SU-DHL-6 (cell line): ENCODE results near the gene SNRNP48.

Experiments
- H2AFZ ChIP-seq: fragments of 200-600 bp; sonication (generic); 2 replicates; pipeline ENCODE4 v1.6.1; 2014; ENCODE audit warnings: low read depth, mild to moderate bottlenecking, moderate library complexity, mixed read lengths, antibody characterized with exemption, low read length; ENCODE audit not compliant: severe bottlenecking
- H3F3A ChIP-seq: fragments of 200-600 bp; shearing (Covaris generic); 2 replicates; pipeline ENCODE4 v1.6.0; 2016; ENCODE audit warnings: antibody characterized with exemption, mild to moderate bottlenecking; ENCODE audit not compliant: insufficient read depth
- H3K27ac ChIP-seq: fragments of 200-600 bp; sonication (generic); 2 replicates; pipeline ENCODE4 v1.5.1; 2016; ENCODE audit warnings: low read depth, mild to moderate bottlenecking, low read length, moderate library complexity, mixed read lengths
- H3K27me3 ChIP-seq: fragments of 200-600 bp; sonication (generic), shearing (Covaris generic); 2 replicates; pipeline ENCODE4 v1.6.0; 2014; ENCODE audit warnings: mild to moderate bottlenecking, low read length
- H3K36me3 ChIP-seq: fragments of 200-600 bp; sonication (generic); 2 replicates; pipeline ENCODE4 v1.6.1; 2014; ENCODE audit warnings: mild to moderate bottlenecking, low read length, mixed read lengths
- H3K4me2 ChIP-seq: fragments of 300-600, 200-600 bp; shearing (Covaris generic), sonication (generic); 2 replicates; pipeline ENCODE4 v1.6.0; 2014; ENCODE audit warnings: low read length, low read depth, mild to moderate bottlenecking; ENCODE audit not compliant: poor library complexity, severe bottlenecking
- H3K4me3 ChIP-seq: fragments of 200-600 bp; sonication (generic); 2 replicates; pipeline ENCODE4 v1.5.1; 2014; ENCODE audit warnings: antibody characterized with exemption, low read length, mild to moderate bottlenecking, mixed read lengths; ENCODE audit not compliant: insufficient read depth, poor library complexity, severe bottlenecking
- H3K79me2 ChIP-seq: fragments of 200-600 bp; sonication (generic); 2 replicates; pipeline ENCODE4 v1.6.1; 2014; ENCODE audit warnings: mild to moderate bottlenecking, low read length, moderate library complexity; ENCODE audit not compliant: insufficient read depth
- H3K9ac ChIP-seq: fragments of 200-600 bp; sonication (generic); 2 replicates; pipeline ENCODE4 v1.7.0; 2014; ENCODE audit warnings: mild to moderate bottlenecking, low read length
- H3K9me2 ChIP-seq: fragments of 200-600 bp; sonication (generic); replicated peaks from 2 replicates; pipeline ENCODE4 v1.6.1; 2014; ENCODE audit warnings: low read length; ENCODE audit not compliant: insufficient read depth
- H3K9me3 ChIP-seq: fragments of 200-600 bp; sonication (generic); 2 replicates; pipeline ENCODE4 v1.6.1; 2014; ENCODE audit warnings: low read length, mixed read lengths; ENCODE audit not compliant: insufficient read depth
- H4K20me1 ChIP-seq: fragments of 200-600 bp; sonication (generic); 2 replicates; pipeline ENCODE4 v1.6.1; 2014; ENCODE audit warnings: low read depth, mild to moderate bottlenecking, antibody characterized with exemption, low read length, moderate library complexity, mixed read lengths
- CTCF ChIP-seq: fragments of 200-600 bp; sonication (generic); IDR thresholded peaks from one replicate; pipeline ENCODE4 v1.5.1; 2017; ENCODE audit warnings: antibody characterized with exemption, mild to moderate bottlenecking, low read length, moderate library complexity; ENCODE audit not compliant: insufficient read depth, poor library complexity, severe bottlenecking
- EZH2phosphoT487 ChIP-seq: fragments of 200-600 bp; sonication (generic), shearing (Covaris generic); conservative IDR thresholded peaks from 2 replicates; pipeline ENCODE4 v1.6.1; 2018; ENCODE audit warnings: mild to moderate bottlenecking, antibody characterized with exemption, low read length, moderate library complexity, mixed read lengths

Gene SNRNP48

DNA sequence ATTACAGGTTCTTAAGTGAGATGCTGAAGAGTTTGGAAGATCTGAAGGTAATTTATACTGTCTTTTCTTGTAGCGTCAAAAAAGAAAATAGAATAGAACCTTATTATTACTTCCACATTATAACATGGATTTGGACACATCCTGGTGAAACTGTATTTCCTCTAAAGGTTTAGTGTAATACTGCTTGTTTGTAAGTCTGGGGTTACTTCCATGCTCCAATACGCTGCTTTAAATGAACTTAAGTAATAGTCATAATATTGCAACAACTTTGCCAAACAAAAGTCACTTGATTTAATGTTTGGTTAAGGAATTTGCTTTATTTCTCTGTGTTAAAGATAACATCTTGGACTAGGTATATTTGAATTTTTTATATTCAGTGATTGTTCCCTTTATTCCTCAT lies 11.5 kb upstream of the SNRNP48 start:
- no peaks in the 10 kb centered on the region for H3K9me2 ChIP-seq

GRCh38 chr6:7578931-7579330 lies 11.1 kb upstream of the SNRNP48 start:
- Histone ChIP-seq H4K20me1 (no peaks in the 10 kb centered on the region), H3K9ac (no peak overlapping the region), H3K9me2 (no peaks in the 10 kb centered on the region), H3K27me3 (no peaks in the 10 kb centered on the region), H3K36me3 (no peaks in the 10 kb centered on the region), H3F3A (no peaks in the 10 kb centered on the region), H3K4me3 (no peak overlapping the region), H3K4me2 (no peak overlapping the region), H2AFZ (no peak overlapping the region), H3K27ac (no peak overlapping the region), H3K79me2 (no peaks in the 10 kb centered on the region), H3K9me3 (no peaks in the 10 kb centered on the region)
- TF ChIP-seq EZH2phosphoT487 (no peak), CTCF (no peak)

More for the DNA sequence above, 11.5 kb upstream of the SNRNP48 start:
- no peaks in the 10 kb centered on the region for H4K20me1 ChIP-seq
- TF ChIP-seq CTCF (no peak), EZH2phosphoT487 (no peak)
- H3K9ac ChIP-seq = no peak overlapping the region
- H3K79me2 ChIP-seq = no peaks in the 10 kb centered on the region
- no peaks in the 10 kb centered on the region for H3K36me3 ChIP-seq
- H3K27ac ChIP-seq = no peak overlapping the region
- no peaks in the 10 kb centered on the region for H3K27me3 ChIP-seq
- no peaks in the 10 kb centered on the region for H3F3A ChIP-seq
- no peak overlapping the region for H3K4me3 ChIP-seq
- no peak overlapping the region for H3K4me2 ChIP-seq
- no peaks in the 10 kb centered on the region for H3K9me3 ChIP-seq
- no peak overlapping the region for H2AFZ ChIP-seq

DNA sequence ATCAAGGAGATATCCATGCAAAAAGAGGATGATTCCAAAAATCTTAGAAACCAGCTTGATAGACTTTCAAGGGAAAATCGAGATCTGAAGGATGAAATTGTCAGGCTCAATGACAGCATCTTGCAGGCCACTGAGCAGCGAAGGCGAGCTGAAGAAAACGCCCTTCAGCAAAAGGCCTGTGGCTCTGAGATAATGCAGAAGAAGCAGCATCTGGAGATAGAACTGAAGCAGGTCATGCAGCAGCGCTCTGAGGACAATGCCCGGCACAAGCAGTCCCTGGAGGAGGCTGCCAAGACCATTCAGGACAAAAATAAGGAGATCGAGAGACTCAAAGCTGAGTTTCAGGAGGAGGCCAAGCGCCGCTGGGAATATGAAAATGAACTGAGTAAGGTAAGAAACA lies 10.1 kb upstream of the SNRNP48 start:
- Histone ChIP-seq H3K9ac (no peak overlapping the region), H3K79me2 (no peaks in the 10 kb centered on the region), H3K9me3 (no peaks in the 10 kb centered on the region), H3K27ac (no peak overlapping the region), H3K4me2 (no peak overlapping the region), H4K20me1 (no peaks in the 10 kb centered on the region), H3K27me3 (no peaks in the 10 kb centered on the region), H3K9me2 (no peaks in the 10 kb centered on the region), H2AFZ (no peak overlapping the region), H3K36me3 (no peaks in the 10 kb centered on the region), H3F3A (no peaks in the 10 kb centered on the region), H3K4me3 (no peak overlapping the region)
- TF ChIP-seq CTCF = no peak

DNA sequence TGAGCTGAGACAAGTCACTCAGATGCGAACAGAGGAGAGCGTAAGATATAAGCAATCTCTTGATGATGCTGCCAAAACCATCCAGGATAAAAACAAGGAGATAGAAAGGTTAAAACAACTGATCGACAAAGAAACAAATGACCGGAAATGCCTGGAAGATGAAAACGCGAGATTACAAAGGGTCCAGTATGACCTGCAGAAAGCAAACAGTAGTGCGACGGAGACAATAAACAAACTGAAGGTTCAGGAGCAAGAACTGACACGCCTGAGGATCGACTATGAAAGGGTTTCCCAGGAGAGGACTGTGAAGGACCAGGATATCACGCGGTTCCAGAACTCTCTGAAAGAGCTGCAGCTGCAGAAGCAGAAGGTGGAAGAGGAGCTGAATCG lies 9.5 kb upstream of the SNRNP48 start:
- H3K9ac ChIP-seq = no peak overlapping the region
- no peaks in the 10 kb centered on the region for H3K36me3 ChIP-seq
- H3K27ac ChIP-seq = no peak overlapping the region
- no peak overlapping the region for H2AFZ ChIP-seq
- H3K27me3 ChIP-seq = no peaks in the 10 kb centered on the region
- H3K79me2 ChIP-seq = no peaks in the 10 kb centered on the region
- H3K4me3 ChIP-seq = no peak overlapping the region
- TF ChIP-seq EZH2phosphoT487 (no peak), CTCF (no peak)
- no peaks in the 10 kb centered on the region for H3K9me3 ChIP-seq
- no peaks in the 10 kb centered on the region for H4K20me1 ChIP-seq
- no peaks in the 10 kb centered on the region for H3F3A ChIP-seq
- no peaks in the 10 kb centered on the region for H3K9me2 ChIP-seq
- H3K4me2 ChIP-seq = no peak overlapping the region
